ENCODE results near the gene TBL1XR1. TPM values are rescaled to one million over a fixed set of nuclear protein-coding genes. Genes with fewer than 3 reads are reported as not detected.

The TBL1XR1 gene
- total and polyA plus RNA-seq, 4 donors = 24.1 to 203 (median 77.4) TPM

DNA sequence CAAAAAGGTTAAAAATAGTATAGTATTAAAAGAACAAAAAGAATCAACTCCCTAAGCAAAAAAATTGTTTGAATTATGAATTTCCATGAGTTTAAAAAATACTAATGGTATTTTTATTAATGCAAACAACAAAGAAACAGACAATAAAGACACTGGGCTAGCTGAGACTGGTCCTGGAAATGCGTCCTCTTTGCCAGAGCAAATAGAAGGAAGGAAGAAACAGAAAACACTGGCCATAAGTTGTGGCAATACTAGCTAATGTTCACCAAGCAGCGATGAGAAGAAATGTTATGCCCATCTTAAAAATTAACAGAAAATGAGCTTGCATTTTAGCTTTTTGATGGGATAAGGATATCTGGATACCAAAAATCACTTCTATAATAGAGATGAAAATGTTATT lies 88.6 kb downstream of the TBL1XR1 start:
- Histone ChIP-seq H3K27ac (ENCODE audit: low read depth in 1 of 2, low read length in 1 of 2) (no peak overlapping the region), H3K27me3 (ENCODE audit: control insufficient read depth in 3 of 3, insufficient read depth in 3 of 3, low read length in 2 of 3) (no peaks in the 10 kb centered on the region), H3K9ac (ENCODE audit: insufficient read depth in 1 of 2, low read length in 2 of 2) (no peak overlapping the region), H3K4me3 (no peak overlapping the region), H3K36me3 (ENCODE audit: control insufficient read depth in 4 of 4, insufficient read depth in 4 of 4, low read length in 4 of 4) (peaks cover 0 to 2% (median 0%) of the 10 kb centered on the region in 4 donors), H3K9me3 (ENCODE audit: control insufficient read depth in 4 of 4, insufficient read depth in 3 of 4, low read length in 3 of 4) (no peaks in the 10 kb centered on the region), H3K4me1 (ENCODE audit: control insufficient read depth in 5 of 5, insufficient read depth in 5 of 5, low read length in 5 of 5) (peaks cover 4 to 24% (median 9%) of the 10 kb centered on the region in 5 donors)
- TF ChIP-seq, protein P1, sequence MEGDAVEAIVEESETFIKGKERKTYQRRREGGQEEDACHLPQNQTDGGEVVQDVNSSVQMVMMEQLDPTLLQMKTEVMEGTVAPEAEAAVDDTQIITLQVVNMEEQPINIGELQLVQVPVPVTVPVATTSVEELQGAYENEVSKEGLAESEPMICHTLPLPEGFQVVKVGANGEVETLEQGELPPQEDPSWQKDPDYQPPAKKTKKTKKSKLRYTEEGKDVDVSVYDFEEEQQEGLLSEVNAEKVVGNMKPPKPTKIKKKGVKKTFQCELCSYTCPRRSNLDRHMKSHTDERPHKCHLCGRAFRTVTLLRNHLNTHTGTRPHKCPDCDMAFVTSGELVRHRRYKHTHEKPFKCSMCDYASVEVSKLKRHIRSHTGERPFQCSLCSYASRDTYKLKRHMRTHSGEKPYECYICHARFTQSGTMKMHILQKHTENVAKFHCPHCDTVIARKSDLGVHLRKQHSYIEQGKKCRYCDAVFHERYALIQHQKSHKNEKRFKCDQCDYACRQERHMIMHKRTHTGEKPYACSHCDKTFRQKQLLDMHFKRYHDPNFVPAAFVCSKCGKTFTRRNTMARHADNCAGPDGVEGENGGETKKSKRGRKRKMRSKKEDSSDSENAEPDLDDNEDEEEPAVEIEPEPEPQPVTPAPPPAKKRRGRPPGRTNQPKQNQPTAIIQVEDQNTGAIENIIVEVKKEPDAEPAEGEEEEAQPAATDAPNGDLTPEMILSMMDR (IDR thresholded peaks at IDR 0.05; ENCODE audit: control extremely low read depth, extremely low read depth) = no peak
- ATAC-seq (ENCODE audit: insufficient read depth, low FRiP score) (no peak), DNase-seq (no peak)
- 38 to 71% methylated on average over 2 of the region's 2 CpGs for WGBS, 2 donors

DNA sequence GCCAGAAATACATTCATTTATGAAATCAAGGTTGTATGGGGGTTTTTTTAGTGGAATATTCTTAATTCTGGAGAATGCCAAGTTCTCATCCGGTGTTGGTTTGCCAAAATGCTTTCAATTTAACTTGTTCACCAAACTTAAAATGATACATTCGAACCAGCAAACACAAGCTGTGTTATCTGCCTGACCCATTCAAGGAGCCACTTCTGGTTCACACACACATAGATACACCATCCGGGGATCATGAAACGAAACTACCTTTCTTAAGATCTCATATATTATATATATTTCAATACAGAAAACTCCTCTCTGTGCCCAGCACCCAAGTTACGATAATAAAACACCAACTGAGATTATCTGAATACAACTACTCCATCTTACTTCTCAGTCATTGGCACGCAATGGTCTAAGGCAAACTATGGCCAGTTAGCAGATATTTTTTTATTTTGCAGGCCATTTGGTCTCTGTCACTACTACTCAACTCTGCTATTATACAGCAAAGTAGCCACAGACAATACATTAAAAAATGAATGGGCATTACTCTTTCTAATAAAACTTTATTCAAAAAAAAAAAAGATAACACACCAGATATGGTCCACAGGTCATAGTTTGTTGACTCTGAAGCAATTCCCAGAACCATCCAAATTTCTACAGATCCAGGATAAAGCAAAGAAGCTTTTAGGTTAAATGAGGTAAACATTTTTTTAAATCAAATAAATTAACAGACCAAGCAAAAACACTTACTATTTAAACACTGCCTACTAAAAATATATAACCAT lies 89.6 kb downstream of the TBL1XR1 start:
- peaks cover 0 to 2% (median 0%) of the 10 kb centered on the region in 4 donors for H3K36me3 ChIP-seq (ENCODE audit: control insufficient read depth in 4 of 4, insufficient read depth in 4 of 4, low read length in 4 of 4)
- H3K4me3 ChIP-seq = no peak overlapping the region
- peaks cover 4 to 29% (median 9%) of the 10 kb centered on the region in 5 donors for H3K4me1 ChIP-seq (ENCODE audit: control insufficient read depth in 5 of 5, insufficient read depth in 5 of 5, low read length in 5 of 5)
- DNase-seq = no peak
- TF ChIP-seq, protein P1 (IDR thresholded peaks at IDR 0.05; ENCODE audit: control extremely low read depth, extremely low read depth) = no peak
- no peak for ATAC-seq (ENCODE audit: insufficient read depth, low FRiP score)
- H3K9me3 ChIP-seq (ENCODE audit: control insufficient read depth in 4 of 4, insufficient read depth in 3 of 4, low read length in 3 of 4) = no peaks in the 10 kb centered on the region
- WGBS, 2 donors = 82 to 91% methylated on average over 6 of the region's 6 CpGs
- no peaks in the 10 kb centered on the region for H3K27me3 ChIP-seq (ENCODE audit: control insufficient read depth in 3 of 3, insufficient read depth in 3 of 3, low read length in 2 of 3)
- H3K9ac ChIP-seq (ENCODE audit: insufficient read depth in 1 of 2, low read length in 2 of 2) = no peak overlapping the region
- no peak overlapping the region for H3K27ac ChIP-seq (ENCODE audit: low read depth in 1 of 2, low read length in 1 of 2)

DNA sequence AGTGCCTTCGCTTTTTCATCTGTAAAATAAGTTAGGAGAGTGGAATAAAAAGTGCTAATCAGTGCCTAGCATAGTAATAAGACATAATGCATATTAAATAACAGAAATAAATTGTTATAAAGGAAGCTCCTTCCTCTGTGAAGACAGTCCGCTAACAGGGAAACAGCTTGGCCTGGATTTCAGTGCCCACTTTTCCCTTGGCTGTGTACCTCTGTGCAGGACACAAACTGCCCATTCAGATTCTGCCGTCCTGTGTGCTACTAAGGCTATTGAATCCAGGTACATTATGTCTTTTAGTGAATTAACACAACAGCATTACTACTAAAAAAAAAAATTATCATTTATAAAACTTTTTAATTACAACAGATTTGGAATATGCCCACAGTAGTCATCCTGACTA lies 90.7 kb downstream of the TBL1XR1 start:
- H3K27me3 ChIP-seq (ENCODE audit: control insufficient read depth in 3 of 3, insufficient read depth in 3 of 3, low read length in 2 of 3) = no peaks in the 10 kb centered on the region
- H3K9me3 ChIP-seq (ENCODE audit: control insufficient read depth in 4 of 4, insufficient read depth in 3 of 4, low read length in 3 of 4) = no peaks in the 10 kb centered on the region
- DNase-seq (no peak), ATAC-seq (ENCODE audit: insufficient read depth, low FRiP score) (no peak)
- no peak overlapping the region for H3K9ac ChIP-seq (ENCODE audit: insufficient read depth in 1 of 2, low read length in 2 of 2)
- H3K4me3 ChIP-seq = no peak overlapping the region
- peaks cover 6 to 29% (median 12%) of the 10 kb centered on the region in 5 donors for H3K4me1 ChIP-seq (ENCODE audit: control insufficient read depth in 5 of 5, insufficient read depth in 5 of 5, low read length in 5 of 5)
- H3K27ac ChIP-seq (ENCODE audit: low read depth in 1 of 2, low read length in 1 of 2) = no peak overlapping the region
- H3K36me3 ChIP-seq (ENCODE audit: control insufficient read depth in 4 of 4, insufficient read depth in 4 of 4, low read length in 4 of 4) = no peaks in the 10 kb centered on the region
- TF ChIP-seq, protein P1 (IDR thresholded peaks at IDR 0.05; ENCODE audit: control extremely low read depth, extremely low read depth) = no peak
- 82 to 84% methylated on average over 3 of the region's 3 CpGs for WGBS, 2 donors
